ENCODE data around the gene MT1A. TPM values are rescaled to one million over a fixed set of nuclear protein-coding genes. Genes with fewer than 3 reads are reported as not detected.

Gene MT1A
- total and polyA plus RNA-seq, 2 of the 8 experiments (the other 6 are each of a cell fraction or from before 2014, with no cell fraction given), result not detected

DNA sequence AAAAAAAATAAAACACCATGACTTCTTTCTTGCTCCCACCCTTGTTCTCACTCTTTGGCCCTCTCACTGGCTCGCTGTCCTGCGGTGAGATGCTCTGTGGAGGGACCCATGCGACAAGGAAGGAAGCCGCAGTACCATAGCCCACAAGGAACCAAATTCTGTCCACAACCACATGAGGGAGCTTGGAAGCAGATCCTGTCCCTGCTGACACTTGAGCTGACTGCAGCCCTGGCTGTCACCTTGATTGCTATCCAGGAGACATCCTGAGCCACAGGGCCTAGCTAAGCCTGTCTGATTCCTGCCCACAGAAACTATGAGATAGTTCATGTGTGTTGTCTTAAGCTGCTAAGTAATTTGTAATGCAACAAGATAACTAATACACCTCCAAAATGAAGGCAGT lies 34.9 kb upstream of the MT1A start (continued):
- TF ChIP-seq CTCF (IDR thresholded peaks at IDR 0.05; ENCODE audit: control extremely low read depth in 1 of 3, insufficient read depth in 1 of 3, low read depth in 1 of 3, low read length in 3 of 3) (peak; percentile 50 to 70 (median 59)), FOSL1 (IDR thresholded peaks at IDR 0.05; ENCODE audit: insufficient read depth, low read depth, low read length) (no peak), SIN3A (conservative IDR thresholded peaks at IDR 0.05 in 1 of 2, IDR thresholded peaks at IDR 0.05 in 1 of 2; ENCODE audit: low read depth in 1 of 2, low read length in 2 of 2) (0 out of 4 replicates have a peak, but pooled peaks of 1 of the 2 experiments have one; percentile 29), CREB1 (IDR thresholded peaks at IDR 0.05) (no peak), CTBP2 (IDR thresholded peaks at IDR 0.05; ENCODE audit: borderline replicate concordance, insufficient read depth, insufficient read length, low read length) (no peak), ASH2L (IDR thresholded peaks at IDR 0.05; ENCODE audit: low read length) (no peak), POLR2A (IDR thresholded peaks at IDR 0.05; ENCODE audit: control extremely low read depth in 1 of 2, low read depth in 2 of 2, low read length in 2 of 2) (no peak)

Data from H1 (cell line).